HG03575 (cell line): ENCODE measurements around the gene NRTN.
"Not testable (repeated sequence)": the region's sequence is repeated elsewhere in the genome, so short reads cannot be mapped to it uniquely, and the experiment has no call there.

Experiments used
- ATAC-seq: cut with Tn5 transposase; IDR thresholded peaks from one replicate; pipeline ENCODE4 v1.9.1; 2021; ENCODE audit not compliant: unreplicated experiment, insufficient number of reproducible peaks, low FRiP score; ENCODE audit errors: extremely low read depth

Gene NRTN, protein sequence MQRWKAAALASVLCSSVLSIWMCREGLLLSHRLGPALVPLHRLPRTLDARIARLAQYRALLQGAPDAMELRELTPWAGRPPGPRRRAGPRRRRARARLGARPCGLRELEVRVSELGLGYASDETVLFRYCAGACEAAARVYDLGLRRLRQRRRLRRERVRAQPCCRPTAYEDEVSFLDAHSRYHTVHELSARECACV

DNA sequence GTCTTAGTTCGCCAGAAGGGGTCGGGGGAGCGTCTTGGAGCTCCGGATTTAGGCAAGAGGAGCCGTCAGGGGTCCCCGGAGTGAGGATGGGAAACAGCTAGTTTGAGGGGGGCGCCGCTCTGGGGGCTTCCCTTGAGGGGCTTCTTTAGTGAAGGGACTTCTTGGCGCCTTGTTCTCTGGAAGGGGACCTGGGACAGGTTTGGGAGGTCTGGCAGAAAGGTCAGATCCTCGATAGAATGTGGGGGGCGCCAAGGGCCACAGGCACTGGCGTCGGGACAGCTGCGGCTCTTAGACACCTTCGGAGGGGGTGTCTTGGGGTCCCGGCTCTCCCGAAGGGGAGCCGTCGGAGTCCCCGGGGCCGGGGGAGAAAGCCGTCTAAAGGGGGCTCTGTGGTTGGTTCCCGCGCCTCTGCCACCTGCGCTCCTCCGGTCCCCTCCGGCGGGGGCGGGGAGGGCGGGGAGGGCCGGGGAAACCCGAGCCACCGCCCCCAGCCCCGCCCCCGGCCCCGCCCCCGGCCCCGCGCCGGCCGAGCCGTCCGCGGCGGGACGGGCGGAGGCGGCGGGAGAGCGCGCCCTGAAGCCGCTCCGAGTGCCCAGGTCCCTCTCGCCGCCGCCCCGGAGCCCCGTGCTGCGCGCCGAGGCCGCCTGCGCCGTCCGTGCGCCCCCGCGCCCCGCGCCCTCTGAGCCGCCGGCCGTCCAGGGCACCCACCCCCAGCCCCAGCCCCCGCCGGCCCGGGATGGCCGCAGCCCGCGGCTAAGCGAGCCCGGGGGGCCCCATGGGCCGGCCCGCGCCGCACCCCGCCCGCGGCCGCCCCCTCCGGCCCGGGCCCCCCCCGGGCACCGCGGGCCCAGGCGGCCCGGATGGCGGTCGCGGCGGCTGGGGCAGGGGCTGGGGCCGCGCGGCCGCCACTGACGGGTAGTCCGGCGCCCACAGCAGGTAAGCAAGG is at the start of gene NRTN:
NRTN (plus strand) TSS at position 552 of the 946 bp plus-strand sequence. CDS start 19,099 bp downstream, outside the sequence.
- ATAC-seq: no peak

GRCh38 chr19:5762608-5763217 is 42.2 kb upstream of the NRTN start:
- no peak for ATAC-seq

DNA sequence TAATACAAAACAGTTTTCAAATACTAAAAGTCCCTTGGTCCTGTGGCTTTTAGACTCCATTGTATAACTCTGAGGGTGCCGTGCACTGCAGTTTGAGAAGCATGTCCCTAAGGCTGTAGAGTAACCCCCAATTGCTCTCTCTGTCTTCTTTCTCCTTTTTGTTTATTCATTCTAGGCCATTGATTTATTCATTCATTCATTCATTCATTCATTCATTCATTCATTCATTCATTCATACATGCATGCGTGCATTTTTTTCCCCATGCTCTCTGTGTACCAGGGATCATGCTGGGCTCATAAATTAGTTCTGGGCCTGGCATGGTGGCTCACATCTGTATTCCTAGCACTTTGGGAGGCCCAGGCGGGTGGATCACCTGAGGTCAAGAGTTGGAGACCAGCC is 39.6 kb upstream of the NRTN start:
- no peak for ATAC-seq

GRCh38 chr19:5767949-5768348 is 36.9 kb upstream of the NRTN start:
- no peak for ATAC-seq

- ATAC-seq: no peak
Measured at GRCh38 chr19:5772416-5772815, 32.5 kb upstream of the NRTN start.

DNA sequence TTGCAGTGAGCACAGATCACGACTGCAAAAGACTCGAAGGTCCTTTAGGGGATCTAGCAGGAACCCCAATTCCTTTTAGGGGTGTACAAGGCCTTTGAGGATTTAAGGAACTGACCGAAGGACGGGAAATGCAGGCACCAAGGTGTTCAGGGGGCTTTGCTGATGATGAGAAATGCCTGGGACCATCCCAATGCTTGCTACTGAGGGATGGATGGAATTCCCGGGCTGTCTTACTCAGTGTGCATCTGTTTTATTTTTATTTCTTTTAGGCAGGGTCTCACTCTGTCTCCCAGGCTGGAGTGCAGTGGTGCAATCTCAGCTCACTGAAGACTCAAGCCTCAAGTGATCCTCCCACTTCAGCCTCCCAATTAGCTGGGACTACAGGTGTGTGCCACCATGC is 31.6 kb upstream of the NRTN start:
- ATAC-seq: no peak

DNA sequence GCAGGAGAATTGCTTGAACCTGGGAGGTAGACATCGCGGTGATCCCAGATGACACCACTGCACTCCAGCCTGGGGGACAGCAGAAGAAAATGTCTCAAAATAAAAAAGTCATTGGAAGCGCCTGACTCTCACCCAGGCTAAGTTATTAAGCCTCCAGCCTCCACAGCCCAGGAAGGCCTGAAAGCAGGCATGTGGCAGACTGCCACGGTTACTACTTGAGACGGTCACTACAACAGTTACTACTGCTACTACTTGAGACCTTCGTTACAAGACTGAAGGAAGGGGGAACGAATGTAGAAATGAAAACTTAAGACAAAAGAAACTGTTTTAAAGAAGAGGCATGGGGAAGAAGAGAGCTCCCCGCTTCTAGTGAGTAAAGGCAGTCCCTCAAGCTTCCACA is 29.9 kb upstream of the NRTN start:
- ATAC-seq: no peak

DNA sequence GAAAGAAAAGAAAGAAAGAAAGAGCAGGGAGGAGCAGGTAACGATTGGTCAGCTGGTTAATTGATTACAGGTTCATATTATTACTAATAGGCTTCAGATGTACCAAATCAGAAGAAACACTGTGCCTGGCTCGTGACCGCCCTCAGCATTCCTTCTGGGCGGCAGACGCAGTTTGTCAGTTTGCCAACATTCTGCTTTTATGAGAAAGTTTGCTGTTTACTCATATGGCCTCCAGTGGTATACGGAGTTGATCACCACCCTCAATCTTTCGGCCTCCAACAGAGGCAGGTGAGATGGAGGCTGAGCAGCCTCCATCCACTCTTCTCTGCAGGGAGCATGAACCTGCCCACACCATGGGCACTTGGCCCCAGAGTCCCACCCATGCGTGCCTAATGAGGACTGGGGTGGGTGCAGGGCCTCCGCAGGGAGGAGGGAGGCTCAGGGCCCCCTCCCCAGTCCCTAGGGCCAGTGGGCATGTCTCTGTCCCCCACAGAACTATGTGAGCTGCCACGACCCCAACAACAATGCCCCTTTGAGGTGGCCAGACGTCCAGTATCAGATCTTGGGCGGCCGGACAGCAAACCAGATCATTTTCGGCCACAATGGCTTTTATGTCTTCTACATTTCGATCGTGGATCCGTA is 29.1 kb upstream of the NRTN start:
- no peak for ATAC-seq

GRCh38 chr19:5778402-5778801 is 26.5 kb upstream of the NRTN start:
- ATAC-seq: no peak

- ATAC-seq: not testable (repeated sequence)
Measured at GRCh38 chr19:5780916-5781315, 24.0 kb upstream of the NRTN start.

DNA sequence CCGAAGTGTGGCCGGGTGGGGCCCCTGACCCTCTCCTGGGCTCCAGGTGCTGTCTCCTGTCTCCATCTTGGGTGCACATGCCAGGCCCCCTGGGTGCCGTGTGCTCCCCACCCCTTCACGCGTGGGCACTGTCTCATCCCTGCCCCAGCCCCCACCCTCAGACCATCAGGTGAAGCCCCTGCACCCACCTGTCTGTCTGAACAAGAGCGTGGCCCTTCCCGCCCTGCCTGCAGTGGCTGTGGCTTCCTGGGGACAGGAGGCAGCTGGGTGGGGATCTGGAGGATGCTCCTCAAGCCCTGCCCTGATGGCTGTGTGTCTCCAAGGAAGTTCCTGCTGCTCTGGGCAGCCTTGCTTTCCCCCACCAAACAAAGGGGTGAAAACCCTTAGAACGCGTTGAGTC is 22.5 kb upstream of the NRTN start:
- ATAC-seq: no peak

GRCh38 chr19:5782945-5783919 is 21.6 kb upstream of the NRTN start:
- ATAC-seq: no peak

GRCh38 chr19:5784581-5785147 is 20.2 kb upstream of the NRTN start, which contains the start of gene PRR22:
Gene PRR22, minus strand, starts transcription at chr19:5784746. Its CDS starts 86 bp downstream, at chr19:5784660.
- ATAC-seq: no peak

DNA sequence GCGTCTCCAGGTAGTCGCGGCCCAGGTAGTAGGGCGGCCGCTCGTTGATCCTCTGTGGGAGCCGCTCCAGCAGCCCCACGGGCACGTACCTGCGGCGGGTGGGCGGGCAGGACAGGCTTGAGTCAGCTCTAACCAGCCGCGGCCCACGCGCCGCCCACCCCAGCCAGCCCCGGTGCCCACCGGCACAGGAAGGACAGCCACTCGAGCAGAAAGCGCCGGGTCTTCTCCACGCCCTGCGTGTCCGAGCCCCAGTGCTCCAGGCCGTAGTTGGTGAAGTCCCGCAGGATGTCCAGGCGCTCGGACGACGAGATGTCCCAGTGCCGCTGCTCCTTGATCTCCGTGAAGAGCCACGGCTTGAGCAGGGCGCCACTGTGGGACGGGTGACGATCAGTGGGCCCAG is 19.4 kb upstream of the NRTN start:
- ATAC-seq: no peak

GRCh38 chr19:5786593-5787408 is 18.1 kb upstream of the NRTN start:
- no peak for ATAC-seq

DNA sequence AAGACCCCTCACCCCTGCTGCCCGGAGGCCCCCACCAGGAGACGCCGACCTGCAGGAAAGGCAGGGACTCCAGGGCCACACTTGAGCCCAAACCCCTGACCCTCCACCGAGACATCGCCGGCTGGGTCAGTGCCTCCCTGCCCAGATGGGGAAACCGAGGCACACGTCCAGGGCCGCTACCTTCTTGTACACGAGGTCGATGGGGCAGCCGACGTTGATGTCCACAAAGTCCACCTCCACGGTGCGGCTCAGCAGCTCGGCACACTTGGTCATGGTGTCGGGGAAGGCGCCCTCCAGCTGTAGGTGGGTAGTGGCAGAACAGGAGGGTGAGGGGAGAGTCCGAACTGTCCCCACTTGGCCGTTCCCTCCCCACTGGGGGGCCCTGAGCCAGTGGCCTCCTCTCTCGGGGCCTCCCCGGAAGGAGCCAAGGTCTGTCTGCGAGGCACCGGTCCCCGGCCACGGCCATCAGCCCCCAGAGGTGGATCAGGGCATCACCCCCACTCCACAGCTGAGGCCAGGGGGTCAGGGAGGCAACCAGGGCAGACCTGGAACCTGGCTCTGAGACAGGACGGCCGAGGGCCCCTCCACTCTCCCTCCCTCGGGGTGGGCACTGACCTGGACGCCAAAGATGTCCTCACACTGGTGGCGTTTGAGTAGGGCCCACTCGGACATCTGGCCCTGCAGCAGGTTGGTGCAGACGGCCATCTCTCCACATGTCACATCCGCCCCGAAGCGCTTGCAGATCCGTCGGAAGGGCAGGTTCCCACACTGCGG is 17.3 kb upstream of the NRTN start:
- no peak for ATAC-seq

GRCh38 chr19:5788422-5788821 is 16.4 kb upstream of the NRTN start:
- no peak for ATAC-seq
